Hepatocyte (in vitro differentiated cells): ENCODE results near the gene SERPINB2. TPM values are rescaled to one million over a fixed set of nuclear protein-coding genes. Genes with fewer than 3 reads are reported as not detected.

Experiments
- DNase-seq: peaks from one replicate; pipeline ENCODE4 v3.0.0-alpha.2; 2016; ENCODE audit warnings: low spot score
- H2AFZ ChIP-seq: fragments of 200-600 bp; sonication (generic); 2 replicates; pipeline ENCODE4 v1.6.0; 2016; ENCODE audit warnings: antibody characterized with exemption, mild to moderate bottlenecking
- H3K27ac ChIP-seq: fragments of 200-600 bp; sonication (generic); 2 replicates; pipeline ENCODE4 v1.5.1; 2016; ENCODE audit warnings: mild to moderate bottlenecking
- H3K27me3 ChIP-seq: fragments of 200-600 bp; sonication (generic); 2 replicates; pipeline ENCODE4 v1.6.1; 2016
- H3K36me3 ChIP-seq: fragments of 200-600 bp; sonication (generic); replicated peaks from 2 replicates; pipeline ENCODE4 v1.5.1; 2016; ENCODE audit warnings: low read depth; ENCODE audit not compliant: insufficient read depth
- H3K4me1 ChIP-seq: fragments of 200-600 bp; sonication (generic); 2 replicates; pipeline ENCODE4 v1.5.1; 2016; ENCODE audit warnings: mild to moderate bottlenecking, moderate library complexity; ENCODE audit not compliant: insufficient read depth
- H3K4me2 ChIP-seq: fragments of 200-600 bp; sonication (generic); 2 replicates; pipeline ENCODE4 v1.6.0; 2016
- H3K4me3 ChIP-seq: fragments of 200-600 bp; sonication (generic); 2 replicates; pipeline ENCODE4 v1.5.1; 2016; ENCODE audit warnings: mild to moderate bottlenecking
- H3K79me2 ChIP-seq: fragments of 200-600 bp; sonication (generic); 2 replicates; pipeline ENCODE4 v1.6.0; 2017; ENCODE audit warnings: mild to moderate bottlenecking
- H3K9me2 ChIP-seq: fragments of 200-600 bp; sonication (generic); replicated peaks from 2 replicates; pipeline ENCODE4 v1.6.0; 2017; ENCODE audit warnings: mild to moderate bottlenecking; ENCODE audit not compliant: insufficient read depth
- H3K9me3 ChIP-seq: fragments of 200-600 bp; sonication (generic); 2 replicates; pipeline ENCODE4 v1.5.1; 2016; ENCODE audit warnings: low read depth, mild to moderate bottlenecking
- H4K20me1 ChIP-seq: fragments of 200-600 bp; sonication (generic); 2 replicates; pipeline ENCODE4 v1.6.0; 2016; ENCODE audit warnings: mild to moderate bottlenecking; ENCODE audit not compliant: insufficient read depth, poor library complexity, severe bottlenecking
- CTCF ChIP-seq: fragments of 200-600 bp; sonication (generic); IDR thresholded peaks from 2 replicates; pipeline ENCODE4 v1.5.1; 2016; ENCODE audit warnings: antibody characterized with exemption, mild to moderate bottlenecking; ENCODE audit not compliant: poor library complexity
- EZH2 ChIP-seq: fragments of 200-600 bp; sonication (generic); IDR thresholded peaks from 2 replicates; pipeline ENCODE4 v1.6.1; 2016; ENCODE audit warnings: antibody characterized with exemption, mild to moderate bottlenecking, borderline replicate concordance
- EZH2phosphoT487 ChIP-seq: fragments of 200-600 bp; sonication (generic); IDR thresholded peaks from one replicate; pipeline ENCODE4 v1.6.1; 2018; ENCODE audit warnings: antibody characterized with exemption, mild to moderate bottlenecking, low read depth, moderate library complexity; ENCODE audit not compliant: unreplicated experiment, severe bottlenecking
- WGBS: methylation state at CpG from one replicate; pipeline ENCODE4 v1.1.6; 2016; ENCODE audit warnings: low lambda C conversion rate; ENCODE audit errors: missing lambda C conversion rate; 5-methylcytosine and 5-hydroxymethylcytosine counted together
- polyA plus RNA-seq: library from polyadenylated mRNA; unstranded; fragments of >200 nt; fragmentation: Nextera tagmentation; extraction: Ambion mirVana; gene quantifications from 2 replicates; pipeline ENCODE4 v1.2.1, GENCODE V29; 2016
- total RNA-seq: library from RNA; depleted of rRNA; stranded (reverse); fragments of >200 nt; gene quantifications from 2 replicates; pipeline ENCODE4 v1.2.3, GENCODE V29; 2014

SERPINB2 gene
- total and polyA plus RNA-seq, 2 experiments from 2014 or later: 0.86 to 1.9 TPM

DNA sequence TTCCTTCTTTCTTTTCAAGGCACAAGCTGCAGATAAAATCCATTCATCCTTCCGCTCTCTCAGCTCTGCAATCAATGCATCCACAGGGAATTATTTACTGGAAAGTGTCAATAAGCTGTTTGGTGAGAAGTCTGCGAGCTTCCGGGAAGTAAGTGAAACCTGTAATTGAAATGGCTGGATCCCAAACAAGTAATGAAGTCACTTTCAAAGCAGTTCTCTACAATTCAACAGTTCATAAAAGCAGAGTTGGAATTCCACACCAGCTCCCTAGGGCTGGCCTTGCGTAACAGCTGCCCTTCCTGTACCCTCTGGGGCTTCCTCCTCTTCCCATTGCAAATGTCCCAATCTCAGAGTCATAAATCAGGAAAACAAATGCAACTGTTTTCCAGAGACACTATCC, 9.6 kb downstream of the SERPINB2 start:
- no peaks in the 10 kb centered on the region for H3K9me3 ChIP-seq
- no peak for DNase-seq
- 75% methylated on average over 4 of the region's 4 CpGs for WGBS

GRCh38 chr18:63899206-63899605, 11.7 kb downstream of the SERPINB2 start:
- DNase-seq: no peak
- H2AFZ ChIP-seq: no peak overlapping the region
- no peak overlapping the region for H3K27ac ChIP-seq
- no peak overlapping the region for H3K4me2 ChIP-seq
- H3K27me3 ChIP-seq: no peaks in the 10 kb centered on the region
- no peaks in the 10 kb centered on the region for H4K20me1 ChIP-seq
- H3K9me2 ChIP-seq: no peaks in the 10 kb centered on the region
- no peaks in the 10 kb centered on the region for H3K9me3 ChIP-seq
- H3K36me3 ChIP-seq: no peaks in the 10 kb centered on the region
- no peak overlapping the region for H3K4me3 ChIP-seq
- no peaks in the 10 kb centered on the region for H3K4me1 ChIP-seq
- TF ChIP-seq EZH2phosphoT487: no peak
- no peak for TF ChIP-seq EZH2
- TF ChIP-seq CTCF: no peak
- no peaks in the 10 kb centered on the region for H3K79me2 ChIP-seq

More for the DNA sequence above, 9.6 kb downstream of the SERPINB2 start:
- H3K9me2 ChIP-seq: no peaks in the 10 kb centered on the region
- TF ChIP-seq EZH2: no peak
- TF ChIP-seq EZH2phosphoT487: no peak
- TF ChIP-seq CTCF: no peak
- no peaks in the 10 kb centered on the region for H3K27me3 ChIP-seq
- no peak overlapping the region for H3K4me3 ChIP-seq
- no peaks in the 10 kb centered on the region for H3K79me2 ChIP-seq
- no peaks in the 10 kb centered on the region for H3K36me3 ChIP-seq
- H3K4me2 ChIP-seq: no peak overlapping the region
- H4K20me1 ChIP-seq: no peaks in the 10 kb centered on the region
- H3K4me1 ChIP-seq: no peaks in the 10 kb centered on the region
- no peak overlapping the region for H3K27ac ChIP-seq
- H2AFZ ChIP-seq: no peak overlapping the region

DNA sequence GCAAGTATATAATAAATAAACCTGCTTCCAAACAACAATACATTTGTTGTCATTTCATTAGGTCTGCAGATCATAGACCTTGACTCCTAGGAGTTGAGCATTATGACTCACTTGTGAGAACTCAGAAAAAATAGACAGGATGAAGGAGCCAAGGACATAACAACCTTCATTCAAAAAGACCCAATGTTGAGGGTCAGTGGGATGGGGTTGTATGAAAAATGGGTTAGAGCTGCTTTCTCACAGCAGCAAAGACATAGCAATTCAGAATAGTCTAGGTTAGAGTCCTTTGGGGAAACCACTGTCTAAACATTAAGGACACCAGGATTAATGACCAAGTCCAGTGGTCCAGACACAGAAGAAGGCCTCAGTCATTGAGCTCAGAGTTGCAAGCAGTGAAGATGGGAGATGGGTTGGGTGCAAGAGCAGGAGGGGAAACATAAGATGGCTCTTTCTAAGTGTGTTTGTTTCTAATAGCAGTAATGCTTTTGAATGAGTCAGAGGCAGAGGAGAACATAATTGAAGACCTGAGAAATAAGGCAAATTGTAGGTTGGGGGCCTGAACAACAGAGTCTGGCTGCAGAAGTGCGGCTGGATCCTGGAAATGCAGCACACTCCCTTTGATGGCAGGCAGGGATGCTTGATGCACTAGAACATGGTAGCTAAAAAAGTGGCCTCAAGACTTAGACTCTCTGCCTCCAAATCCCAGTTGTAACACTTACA, 16.5 kb downstream of the SERPINB2 start:
- no peaks in the 10 kb centered on the region for H3K79me2 ChIP-seq
- H3K9me3 ChIP-seq: no peaks in the 10 kb centered on the region
- no peaks in the 10 kb centered on the region for H3K27me3 ChIP-seq
- H3K9me2 ChIP-seq: no peaks in the 10 kb centered on the region
- H3K4me1 ChIP-seq: no peaks in the 10 kb centered on the region
- no peaks in the 10 kb centered on the region for H4K20me1 ChIP-seq
- DNase-seq: no peak
- H3K4me2 ChIP-seq: no peak overlapping the region
- H2AFZ ChIP-seq: no peak overlapping the region
- TF ChIP-seq EZH2 (no peak), CTCF (no peak), EZH2phosphoT487 (no peak)
- WGBS: 93% methylated on average over 1 of the region's 1 CpG
- no peak overlapping the region for H3K4me3 ChIP-seq
- no peaks in the 10 kb centered on the region for H3K36me3 ChIP-seq
- H3K27ac ChIP-seq: no peak overlapping the region
